Kidney epithelial cell (primary cell): Measurements from ENCODE around the gene SND1. TPM values are rescaled to one million over a fixed set of nuclear protein-coding genes. Genes with fewer than 3 reads are reported as not detected.

Experiments used
- DNase-seq: peaks from one replicate; pipeline ENCODE4 v3.0.0-alpha.2; 2010; ENCODE audit warnings: low read depth
- H3K27me3 ChIP-seq: 2 replicates; pipeline ENCODE4 v1.6.0; 2011; ENCODE audit warnings: low read length; ENCODE audit not compliant: control insufficient read depth, insufficient read depth
- H3K36me3 ChIP-seq: 2 replicates; pipeline ENCODE4 v1.5.1; 2011; ENCODE audit warnings: low read length; ENCODE audit not compliant: control insufficient read depth, insufficient read depth
- H3K4me3 ChIP-seq: 2 replicates; pipeline ENCODE4 v1.5.1; 2011; ENCODE audit warnings: low read depth, mild to moderate bottlenecking, control low read depth, low read length
- CTCF ChIP-seq: IDR thresholded peaks from 2 replicates; pipeline ENCODE4 v1.5.1; 2011; ENCODE audit warnings: mild to moderate bottlenecking, moderate library complexity, low read length, control low read depth, inconsistent platforms; ENCODE audit not compliant: insufficient read depth, poor library complexity, severe bottlenecking
- total RNA-seq: library from RNA; depleted of rRNA; stranded (reverse); fragments of >200 nt; gene quantifications from 2 replicates; pipeline ENCODE4 v1.2.3, GENCODE V29; 2015

The SND1 gene
- total RNA-seq, 1 donor from 2014 or later = 257 TPM

GRCh38 chr7:127946111-127946510 is 294.1 kb downstream of the SND1 start:
- no peak for TF ChIP-seq CTCF
- DNase-seq = no peak
- no peaks in the 10 kb centered on the region for H3K36me3 ChIP-seq

DNA sequence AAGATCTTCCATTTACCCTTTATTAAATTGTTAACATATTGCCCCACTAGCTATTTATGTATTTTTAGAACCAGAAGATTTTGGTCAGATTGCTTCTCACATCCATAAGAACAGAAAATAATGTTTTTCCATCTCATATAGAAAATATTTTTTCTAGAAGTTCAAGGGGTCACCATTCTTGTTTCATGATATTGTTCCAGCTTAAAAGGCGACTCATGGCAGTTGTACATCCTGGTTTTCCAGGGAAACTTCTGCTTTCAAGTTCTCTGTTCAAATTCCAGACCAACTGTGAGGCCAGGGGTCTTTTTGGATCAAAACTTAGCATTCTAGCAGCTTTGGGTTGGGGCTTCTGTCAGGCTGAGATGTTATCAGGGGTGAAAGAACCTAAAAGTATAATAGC is 294.9 kb downstream of the SND1 start:
- no peak overlapping the region for H3K4me3 ChIP-seq
- H3K36me3 ChIP-seq = no peaks in the 10 kb centered on the region
- no peak for TF ChIP-seq CTCF
- DNase-seq = no peak
- no peaks in the 10 kb centered on the region for H3K27me3 ChIP-seq

More at GRCh38 chr7:127946111-127946510, 294.1 kb downstream of the SND1 start:
- Histone ChIP-seq H3K27me3 (no peaks in the 10 kb centered on the region), H3K4me3 (no peak overlapping the region)

DNA sequence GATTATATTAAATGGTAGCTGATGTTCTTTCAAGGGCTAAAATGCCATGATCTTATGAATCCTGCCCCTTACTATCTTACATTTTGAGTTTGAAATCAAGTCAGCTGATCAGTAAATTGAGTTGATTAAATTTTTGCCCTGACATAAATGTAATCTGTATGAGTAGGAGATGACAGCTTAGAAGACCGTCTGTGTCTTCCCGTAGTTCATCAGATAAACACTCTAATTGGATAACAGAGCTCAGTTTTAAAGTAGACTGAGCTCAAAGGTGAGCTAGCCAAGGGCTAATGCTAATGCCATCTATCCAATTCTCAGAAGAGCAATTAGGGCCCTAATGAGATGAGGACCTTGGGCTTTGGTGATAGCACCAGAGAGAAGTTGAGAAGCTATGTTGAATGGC is 296.3 kb downstream of the SND1 start:
- H3K36me3 ChIP-seq = no peaks in the 10 kb centered on the region
- H3K27me3 ChIP-seq = no peaks in the 10 kb centered on the region
- no peak for TF ChIP-seq CTCF
- DNase-seq = no peak
- H3K4me3 ChIP-seq = no peak overlapping the region

DNA sequence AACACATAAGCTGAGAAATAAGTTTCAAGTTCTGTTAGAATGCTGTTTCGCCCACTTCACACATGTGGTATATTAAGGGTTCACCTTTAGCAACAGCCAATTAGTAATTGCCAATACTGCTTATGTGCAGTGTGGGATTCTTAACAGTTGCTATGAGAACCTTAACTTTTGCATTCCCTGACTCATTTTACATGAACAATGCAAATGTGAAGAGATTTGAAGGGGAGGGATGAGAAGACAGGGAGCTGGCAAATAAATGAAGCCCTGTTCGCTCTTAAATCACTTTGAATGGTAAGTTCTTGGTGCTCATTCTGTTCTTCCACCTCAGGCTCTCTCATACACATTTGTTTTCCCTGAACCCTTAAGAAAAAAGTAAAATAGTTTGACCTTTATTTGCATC is 296.9 kb downstream of the SND1 start:
- Histone ChIP-seq H3K4me3 (no peak overlapping the region), H3K27me3 (no peaks in the 10 kb centered on the region), H3K36me3 (no peaks in the 10 kb centered on the region)
- no peak for TF ChIP-seq CTCF
- DNase-seq = no peak

DNA sequence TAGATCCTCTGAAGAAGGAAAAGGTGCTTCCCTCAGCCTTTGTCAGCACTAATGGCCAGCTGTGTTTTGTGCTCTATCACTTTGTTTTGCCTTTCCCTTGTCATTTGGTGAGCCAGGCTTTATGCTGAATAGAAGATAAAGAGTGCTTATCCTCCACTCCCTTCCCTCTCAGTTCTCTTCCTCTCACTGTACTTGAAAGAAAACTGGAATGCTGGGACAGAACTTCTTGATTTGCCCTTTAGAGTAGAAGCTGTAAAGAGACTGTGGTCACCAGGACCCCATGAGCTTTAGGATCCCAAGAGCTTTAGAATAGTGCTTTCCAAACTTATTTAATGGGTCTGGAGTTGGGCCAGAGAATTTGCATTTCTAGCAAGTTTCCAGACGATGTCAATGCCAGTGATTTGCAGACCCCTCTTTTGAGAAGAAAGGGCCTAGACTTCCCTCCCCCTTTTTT is 297.8 kb downstream of the SND1 start:
- Histone ChIP-seq H3K36me3 (no peaks in the 10 kb centered on the region), H3K4me3 (no peak overlapping the region), H3K27me3 (no peaks in the 10 kb centered on the region)
- no peak for DNase-seq
- TF ChIP-seq CTCF = no peak

DNA sequence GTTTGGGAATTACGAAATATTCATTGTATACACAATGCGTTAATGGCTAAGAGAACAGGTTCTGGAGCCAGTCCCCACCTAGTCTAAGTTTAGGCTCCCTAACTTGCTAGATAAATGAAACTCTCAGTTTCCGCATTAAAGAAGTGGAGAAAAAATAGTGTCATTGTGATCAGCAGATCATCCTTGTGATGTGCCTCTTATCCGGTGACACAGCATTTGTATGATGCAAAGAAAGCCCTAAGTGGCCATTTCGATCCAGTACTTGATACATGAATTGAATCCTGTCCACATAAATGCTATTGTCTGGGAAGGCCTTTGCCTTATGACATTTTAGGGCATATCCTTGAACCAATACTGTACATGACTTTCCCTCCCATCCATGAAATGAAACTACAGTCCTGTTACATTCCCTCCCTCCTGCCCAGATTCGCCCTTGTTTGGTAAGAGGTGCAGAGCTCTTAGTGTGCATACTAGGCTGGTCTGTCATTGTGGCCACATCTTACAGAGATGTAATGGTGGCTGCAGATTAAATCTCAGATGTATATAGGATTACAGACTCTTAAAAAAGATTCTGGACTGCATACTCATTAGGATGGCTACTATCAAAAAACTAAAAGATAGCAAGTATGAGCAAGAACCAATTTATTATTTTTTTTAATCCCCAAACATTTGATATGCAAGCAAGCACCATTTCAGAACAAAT is 298.4 kb downstream of the SND1 start:
- no peaks in the 10 kb centered on the region for H3K27me3 ChIP-seq
- no peak for DNase-seq
- TF ChIP-seq CTCF = no peak
- H3K4me3 ChIP-seq = no peak overlapping the region
- H3K36me3 ChIP-seq = no peaks in the 10 kb centered on the region
